ENCODE data around the gene GFI1.

GFI1 gene

DNA sequence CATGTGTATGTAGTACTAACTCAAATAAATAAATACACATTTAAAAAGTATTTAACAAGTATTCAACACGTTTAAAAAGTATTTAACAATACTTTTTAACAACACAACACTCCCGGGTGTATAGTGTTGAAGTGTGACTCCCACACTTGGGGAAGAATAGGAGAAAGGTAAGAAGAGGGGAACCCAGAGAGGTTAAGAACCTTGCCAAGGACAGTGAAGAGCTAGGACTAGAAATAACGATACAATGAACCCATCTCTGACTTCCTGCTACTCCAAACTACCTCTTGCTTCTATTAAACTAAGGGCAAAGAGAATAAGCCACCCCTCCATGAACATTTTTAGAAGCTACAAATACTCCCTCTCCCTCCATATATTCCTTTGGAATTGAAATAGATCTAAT, 1.7 kb upstream of the GFI1 start:
- DNase-seq (ENCODE audit: low read depth in 2 of 2): no peak

DNA sequence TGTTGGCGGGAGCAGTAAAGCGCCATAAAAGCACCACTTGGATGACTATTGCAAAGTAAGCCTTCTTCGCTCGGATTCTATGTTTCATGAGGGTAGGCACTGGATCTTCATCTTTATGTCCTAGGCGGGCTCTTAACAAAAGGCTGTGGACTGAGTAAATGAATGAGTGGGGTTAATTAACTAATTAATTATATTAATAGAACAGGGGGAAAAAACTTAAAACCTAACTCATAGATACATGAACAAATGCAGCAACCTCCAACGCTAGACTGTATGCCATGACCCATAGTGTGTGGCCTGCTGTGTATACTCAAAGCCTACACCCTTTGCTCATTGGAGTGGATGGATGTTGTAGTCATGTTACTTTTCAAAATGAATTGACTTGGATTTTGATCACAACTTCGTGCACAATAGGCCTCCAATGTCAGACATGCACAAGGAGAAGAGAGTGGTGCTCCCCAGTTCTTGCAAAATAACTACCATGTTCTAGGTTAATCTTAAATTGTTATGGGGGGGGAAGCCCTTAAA, 417 bp upstream of the GFI1 start:
- no peak for DNase-seq (ENCODE audit: low read depth in 2 of 2)

- peak; percentile 56 to 68 for DNase-seq (ENCODE audit: low read depth in 2 of 2)
Measured at GRCh38 chr1:92485381-92486250, 1.1 kb downstream of the GFI1 start.

DNA sequence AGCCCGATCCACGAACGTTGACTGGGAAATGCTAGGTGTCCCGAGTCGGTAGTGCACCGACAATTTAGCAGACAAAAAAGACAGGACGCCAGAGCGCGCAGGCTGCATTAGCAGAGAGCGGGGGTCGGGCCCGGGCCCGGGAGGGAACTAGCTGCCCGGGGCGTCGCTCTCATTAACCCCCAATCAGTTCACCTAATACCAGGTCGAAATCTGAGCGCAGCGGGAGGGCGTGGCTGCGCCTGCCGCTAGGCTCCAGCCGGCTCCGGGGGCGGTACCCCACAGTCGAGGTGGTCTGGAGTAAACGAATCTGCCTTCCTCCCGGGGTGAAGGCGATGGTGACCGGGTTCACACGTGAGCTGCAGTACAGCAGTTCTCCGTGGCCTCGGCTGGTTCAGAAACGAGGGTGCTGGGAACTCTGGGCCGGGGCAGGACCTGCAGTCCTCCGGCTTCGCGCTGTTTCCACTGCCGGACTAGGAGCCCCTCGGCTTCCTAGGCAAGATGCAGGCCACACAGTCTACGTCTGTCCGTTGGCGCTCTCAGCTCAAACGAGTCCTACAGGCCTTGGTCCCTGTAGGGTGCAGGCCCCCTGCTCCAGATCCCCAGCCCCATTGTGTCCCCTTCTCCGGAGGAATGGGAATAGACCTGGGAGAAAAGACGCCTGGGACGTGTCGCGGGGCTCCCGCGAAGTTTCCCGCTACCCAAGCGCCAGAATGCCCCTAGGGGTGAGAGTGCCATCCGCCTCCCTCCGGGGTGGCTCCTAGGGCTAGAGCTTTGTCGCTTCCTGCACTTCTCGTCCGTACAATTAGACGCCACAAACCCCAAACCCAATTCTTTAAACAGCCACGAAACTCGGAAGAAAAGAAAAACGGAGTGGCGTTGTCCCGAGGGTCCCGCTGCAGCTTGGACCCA, 2.0 kb downstream of the GFI1 start:
- peak in 1 of 2 donors; percentile 53 for DNase-seq (ENCODE audit: low read depth in 2 of 2)

- DNase-seq (ENCODE audit: low read depth in 2 of 2): peak in 1 of 2 donors; percentile 54
Measured at GRCh38 chr1:92483610-92484471, 2.9 kb downstream of the GFI1 start.

- no peak for DNase-seq (ENCODE audit: low read depth in 2 of 2)
Measured at GRCh38 chr1:92482665-92483609, 3.8 kb downstream of the GFI1 start.

DNA sequence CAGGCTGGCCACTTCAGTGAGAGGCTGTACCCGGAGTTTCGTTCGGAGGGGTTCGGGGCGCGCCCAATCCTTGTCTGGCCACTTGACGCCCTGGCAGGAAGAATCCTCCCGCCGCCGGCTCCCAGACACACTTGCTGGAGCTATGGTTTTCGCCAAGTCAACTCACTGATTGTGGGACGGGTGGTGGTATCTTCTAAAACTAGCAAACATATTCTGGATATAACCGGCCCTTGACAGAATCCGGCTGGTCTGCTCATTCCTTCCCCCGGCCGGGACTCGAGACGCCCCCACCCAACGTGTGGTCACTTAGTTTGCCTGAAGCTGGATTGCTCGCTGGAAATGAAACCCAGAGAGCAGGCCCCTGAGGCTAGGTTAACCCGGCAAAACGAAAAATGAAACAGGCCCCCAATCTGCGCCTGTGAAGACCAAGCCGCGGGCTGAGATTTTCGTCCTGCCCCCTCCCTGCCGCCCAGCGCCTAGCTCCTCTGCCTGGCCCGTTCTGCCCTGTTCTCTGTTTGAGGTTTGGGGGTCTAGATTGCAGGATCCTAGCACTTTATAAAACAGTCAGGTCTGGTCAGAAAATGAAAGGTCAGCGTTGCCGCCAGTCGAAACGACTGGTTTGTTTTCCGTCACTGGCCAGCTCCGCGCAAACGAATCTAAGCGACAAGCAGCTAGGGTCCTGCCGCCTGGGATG, 4.6 kb downstream of the GFI1 start:
- DNase-seq (ENCODE audit: low read depth in 2 of 2): no peak

GRCh38 chr1:92481599-92481925, 5.2 kb downstream of the GFI1 start:
- no peak for DNase-seq (ENCODE audit: low read depth in 2 of 2)

DNA sequence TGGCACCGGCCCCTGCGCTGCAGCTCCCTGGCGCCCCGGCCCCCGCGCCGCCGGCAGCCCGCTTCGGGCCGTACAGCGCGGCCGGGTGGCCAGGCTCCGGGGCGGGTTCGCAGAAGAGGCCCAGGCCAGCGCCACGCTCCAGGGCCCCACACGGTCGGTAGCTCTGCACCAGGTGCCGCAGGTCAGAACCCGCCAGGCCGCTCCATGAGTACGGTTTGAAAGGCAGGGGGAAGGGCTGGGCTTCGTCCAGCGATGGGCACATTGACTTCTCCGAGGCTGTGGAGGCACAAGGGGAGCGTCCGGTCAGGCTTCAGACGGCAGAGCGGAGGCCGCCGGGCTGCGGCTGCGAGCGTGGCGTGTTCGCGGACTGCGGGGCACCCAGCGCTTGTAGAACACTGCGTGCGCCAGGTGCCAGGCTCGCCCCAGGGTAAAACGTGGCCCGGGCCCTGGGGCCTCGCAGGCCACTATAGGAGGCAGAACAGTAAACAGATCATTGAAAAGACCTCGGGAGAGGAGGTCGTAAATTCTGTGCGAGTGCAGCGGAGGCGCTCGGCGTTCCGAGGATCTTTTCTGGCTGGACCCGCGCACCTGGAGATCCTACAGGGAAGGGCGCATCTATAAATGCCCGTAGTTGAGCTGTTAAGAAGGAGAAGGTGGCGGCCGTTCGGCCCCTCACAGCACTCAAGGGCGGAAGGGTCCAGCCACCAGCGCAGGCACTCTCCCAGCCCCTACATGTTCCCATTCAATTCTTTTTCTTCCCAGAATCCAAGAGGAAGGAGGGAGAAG, 5.7 kb downstream of the GFI1 start:
- DNase-seq (ENCODE audit: low read depth in 2 of 2): no peak

DNA sequence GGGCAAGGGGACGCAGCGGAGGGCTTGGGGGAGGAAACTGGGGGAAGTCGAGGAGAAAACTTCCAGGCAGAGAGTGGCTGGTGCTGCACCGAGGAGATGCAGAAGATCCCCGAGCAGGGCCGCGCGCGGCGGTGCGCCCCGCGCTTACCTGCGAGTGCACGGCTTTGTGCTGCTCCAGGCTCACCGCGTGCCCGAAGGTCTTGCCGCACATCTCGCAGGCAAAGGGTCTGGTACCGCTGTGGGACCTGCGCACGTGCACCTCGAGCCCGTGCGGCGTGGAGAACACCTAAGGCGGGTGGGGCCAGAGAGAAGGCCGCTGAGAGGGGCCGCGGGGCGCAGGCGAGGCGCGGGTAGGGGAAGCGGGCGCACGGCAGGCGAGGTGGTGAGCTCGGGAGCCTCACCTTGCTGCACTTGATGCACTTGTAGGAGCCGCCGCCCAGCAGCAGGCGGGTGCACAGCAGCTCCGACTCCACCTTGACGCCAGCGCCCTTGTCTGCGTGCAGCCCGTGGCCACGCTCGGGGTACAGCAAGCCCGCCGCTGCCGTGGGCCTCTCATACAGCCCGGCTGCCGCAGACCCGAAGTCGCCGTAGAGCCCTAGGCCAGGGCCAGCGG, 6.4 kb downstream of the GFI1 start:
- DNase-seq (ENCODE audit: low read depth in 2 of 2): no peak

- DNase-seq (ENCODE audit: low read depth in 2 of 2): no peak
Measured at GRCh38 chr1:92479587-92479986, 7.1 kb downstream of the GFI1 start.

GRCh38 chr1:92478393-92478792, 8.3 kb downstream of the GFI1 start:
- DNase-seq (ENCODE audit: low read depth in 2 of 2): no peak

GRCh38 chr1:92476071-92476631, 10.6 kb downstream of the GFI1 start:
- DNase-seq (ENCODE audit: low read depth in 2 of 2): no peak

DNA sequence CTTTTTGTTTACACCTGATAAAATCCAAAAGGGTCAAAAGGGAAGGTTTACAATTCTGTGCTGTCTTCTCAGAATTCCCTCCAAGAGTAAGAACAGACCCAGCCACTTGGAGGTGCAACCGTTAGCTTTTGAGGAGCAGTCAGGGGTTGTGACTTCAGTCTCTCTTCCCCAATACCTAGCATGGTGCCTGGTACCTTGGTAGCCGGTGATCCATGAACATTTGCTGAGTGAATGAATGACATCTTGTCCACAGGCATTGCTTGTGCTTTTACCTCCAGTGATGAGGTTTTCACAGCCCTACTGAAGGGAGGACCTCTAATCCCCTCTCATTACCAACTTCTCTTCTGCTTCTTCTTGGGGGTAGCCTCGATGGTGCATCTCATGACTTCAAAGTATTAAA, 11.7 kb downstream of the GFI1 start:
- DNase-seq (ENCODE audit: low read depth in 2 of 2): no peak

GRCh38 chr1:92473781-92474495, 12.8 kb downstream of the GFI1 start:
- DNase-seq (ENCODE audit: low read depth in 2 of 2): no peak

- no peak for DNase-seq (ENCODE audit: low read depth in 2 of 2)
Measured at GRCh38 chr1:92470216-92470615, 16.5 kb downstream of the GFI1 start.

- no peak for DNase-seq (ENCODE audit: low read depth in 2 of 2)
Measured at GRCh38 chr1:92466683-92467352, 19.9 kb downstream of the GFI1 start.

Measured in stimulated activated CD4-positive, alpha-beta T cell treated with anti-CD3 and anti-CD28 coated beads, Interleukin-1b, Interleukin-23, amount 100 ng/mL, for 1 hour (primary cell).